ENCODE results near the gene FAM83G. TPM values are rescaled to one million over a fixed set of nuclear protein-coding genes. Genes with fewer than 3 reads are reported as not detected.

Gene FAM83G
- total and polyA plus RNA-seq, 8 donors, result 8.2 to 41.1 (median 14.2) TPM

DNA sequence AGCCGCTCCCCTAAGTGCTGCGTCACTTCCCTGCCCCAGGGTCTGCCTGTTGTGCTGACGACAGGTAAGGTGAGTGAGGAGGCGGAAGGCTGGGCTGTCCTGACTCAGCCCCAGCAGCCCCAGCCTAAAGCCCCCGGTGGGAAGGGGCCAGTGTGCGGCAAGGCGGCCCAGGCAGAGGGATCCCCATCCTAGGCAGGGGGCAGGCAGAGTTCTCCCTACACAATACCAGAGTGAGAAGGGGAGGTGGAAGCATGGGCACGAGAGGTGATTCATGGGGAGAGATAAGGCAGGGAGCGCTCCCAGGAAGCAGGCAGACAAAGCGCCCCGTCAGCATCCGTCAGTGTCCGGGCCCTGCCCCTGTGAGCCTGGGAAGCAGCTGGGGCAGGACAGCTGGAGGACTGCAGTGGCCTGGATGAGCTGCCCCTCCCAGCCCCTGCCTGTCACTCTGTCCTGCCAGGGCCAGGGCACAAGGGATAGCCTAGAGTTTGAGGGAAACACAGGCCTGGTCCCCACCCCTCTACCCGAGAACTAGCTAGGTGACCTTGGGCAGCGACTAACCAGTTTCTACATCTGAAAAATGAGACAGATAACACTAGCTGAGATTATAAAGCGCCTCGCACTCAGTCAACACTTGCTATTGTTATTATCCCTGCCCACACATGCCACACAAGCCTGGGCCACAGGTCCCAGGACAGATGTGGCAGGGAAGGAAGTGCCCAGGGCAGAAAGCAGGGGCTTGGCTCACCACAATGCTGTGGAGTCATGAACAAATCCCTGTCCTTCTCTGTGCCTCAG lies 3.8 kb downstream of the FAM83G start:
- Histone ChIP-seq H3K27ac (peak overlapping the region; percentile 39 to 70 (median 52)), H3K9me3 (no peaks in the 10 kb centered on the region), H3K4me3 (peak overlapping the region in 1 of 4 donors; percentile 68), H3K27me3 (peaks cover 0 to 12% (median 0%) of the 10 kb centered on the region in 3 donors), H3K4me1 (peaks cover 35 to 65% (median 62%) of the 10 kb centered on the region in 4 donors), H3K36me3 (peaks cover 0 to 8% (median 3%) of the 10 kb centered on the region in 4 donors)
- intact Hi-C loops (cut with DNase I; ENCODE audit: low total_unique reads), result no loop called here
- DNase-seq, result peak; percentile 58 to 81
- TF ChIP-seq POLR2A (IDR thresholded peaks at IDR 0.05) (no peak), EP300 (IDR thresholded peaks at IDR 0.05) (no peak), POLR2AphosphoS5 (IDR thresholded peaks at IDR 0.05) (peak in 2 of 3 donors; percentile 31 to 41)
- TF ChIP-seq, protein P1, sequence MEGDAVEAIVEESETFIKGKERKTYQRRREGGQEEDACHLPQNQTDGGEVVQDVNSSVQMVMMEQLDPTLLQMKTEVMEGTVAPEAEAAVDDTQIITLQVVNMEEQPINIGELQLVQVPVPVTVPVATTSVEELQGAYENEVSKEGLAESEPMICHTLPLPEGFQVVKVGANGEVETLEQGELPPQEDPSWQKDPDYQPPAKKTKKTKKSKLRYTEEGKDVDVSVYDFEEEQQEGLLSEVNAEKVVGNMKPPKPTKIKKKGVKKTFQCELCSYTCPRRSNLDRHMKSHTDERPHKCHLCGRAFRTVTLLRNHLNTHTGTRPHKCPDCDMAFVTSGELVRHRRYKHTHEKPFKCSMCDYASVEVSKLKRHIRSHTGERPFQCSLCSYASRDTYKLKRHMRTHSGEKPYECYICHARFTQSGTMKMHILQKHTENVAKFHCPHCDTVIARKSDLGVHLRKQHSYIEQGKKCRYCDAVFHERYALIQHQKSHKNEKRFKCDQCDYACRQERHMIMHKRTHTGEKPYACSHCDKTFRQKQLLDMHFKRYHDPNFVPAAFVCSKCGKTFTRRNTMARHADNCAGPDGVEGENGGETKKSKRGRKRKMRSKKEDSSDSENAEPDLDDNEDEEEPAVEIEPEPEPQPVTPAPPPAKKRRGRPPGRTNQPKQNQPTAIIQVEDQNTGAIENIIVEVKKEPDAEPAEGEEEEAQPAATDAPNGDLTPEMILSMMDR (IDR thresholded peaks at IDR 0.05), result no peak
- WGBS, 5 donors, result 56 to 63% (median 62%) methylated on average over 7 to 17 of the region's 17 CpGs

DNA sequence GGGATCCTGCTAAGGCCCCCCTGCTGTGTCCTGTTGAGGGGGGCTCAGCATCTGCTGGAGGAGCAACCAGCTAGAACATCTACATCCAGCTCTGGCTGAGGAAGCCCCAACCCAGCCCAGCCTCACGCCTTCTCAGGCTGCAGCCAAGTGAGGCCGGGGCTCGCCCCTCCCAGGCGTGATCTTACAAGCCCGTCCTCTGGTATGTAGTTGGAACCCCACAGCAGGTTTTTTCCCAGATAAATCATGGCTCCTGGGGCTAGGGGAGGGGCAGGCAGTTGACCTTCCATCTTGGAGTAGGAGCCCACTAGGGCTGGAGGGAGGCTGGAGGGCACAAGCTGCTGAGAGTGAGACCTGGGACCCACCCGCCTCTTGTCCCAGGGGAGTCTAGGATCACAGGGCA lies 4.7 kb downstream of the FAM83G start:
- no peak for DNase-seq
- intact Hi-C loops (cut with DNase I; ENCODE audit: low total_unique reads), result no loop called here
- Histone ChIP-seq H3K36me3 (peaks cover 0 to 8% (median 3%) of the 10 kb centered on the region in 4 donors), H3K27me3 (peaks cover 0 to 12% (median 0%) of the 10 kb centered on the region in 3 donors), H3K4me1 (peaks cover 33 to 65% (median 58%) of the 10 kb centered on the region in 4 donors), H3K4me3 (no peak overlapping the region), H3K9me3 (peaks cover 0 to 6% (median 2%) of the 10 kb centered on the region in 4 donors), H3K27ac (peak overlapping the region in 1 of 5 donors; percentile 70)
- TF ChIP-seq POLR2A (IDR thresholded peaks at IDR 0.05) (no peak), EP300 (IDR thresholded peaks at IDR 0.05) (no peak), POLR2AphosphoS5 (IDR thresholded peaks at IDR 0.05) (no peak)
- TF ChIP-seq, protein P1 (IDR thresholded peaks at IDR 0.05), result no peak
- 40 to 85% (median 81%) methylated on average over 1 to 6 of the region's 6 CpGs for WGBS, 5 donors

DNA sequence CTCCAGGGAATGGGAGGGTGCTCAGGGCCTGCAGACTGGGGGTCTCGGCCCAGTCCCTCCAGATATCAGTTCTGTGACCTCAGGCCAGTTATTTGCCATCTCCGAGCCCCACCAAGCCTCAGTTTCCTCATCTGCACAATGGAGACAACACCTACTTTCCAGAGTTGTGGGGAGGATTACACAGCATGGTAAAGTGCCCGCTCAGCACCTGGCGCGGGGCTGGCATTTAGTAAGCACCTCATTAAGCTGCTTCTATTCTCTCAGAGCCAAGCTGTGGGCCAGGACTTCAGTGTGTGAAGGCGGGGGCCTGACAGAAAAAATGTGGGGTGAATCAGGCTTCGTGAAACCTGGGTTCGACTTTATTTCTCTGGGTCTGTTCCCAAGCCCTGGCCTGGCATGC lies 5.2 kb downstream of the FAM83G start:
- H3K27ac ChIP-seq, result peak overlapping the region in 1 of 5 donors; percentile 70
- TF ChIP-seq POLR2AphosphoS5 (IDR thresholded peaks at IDR 0.05) (no peak), EP300 (IDR thresholded peaks at IDR 0.05) (no peak), POLR2A (IDR thresholded peaks at IDR 0.05) (no peak)
- TF ChIP-seq, protein P1 (IDR thresholded peaks at IDR 0.05), result no peak
- peaks cover 31 to 65% (median 57%) of the 10 kb centered on the region in 4 donors for H3K4me1 ChIP-seq
- peaks cover 0 to 8% (median 3%) of the 10 kb centered on the region in 4 donors for H3K36me3 ChIP-seq
- 90 to 98% (median 92%) methylated on average over 8 of the region's 8 CpGs for WGBS, 5 donors
- peaks cover 0 to 6% (median 2%) of the 10 kb centered on the region in 4 donors for H3K9me3 ChIP-seq
- H3K4me3 ChIP-seq, result no peak overlapping the region
- no peak for DNase-seq
- peaks cover 0 to 11% (median 0%) of the 10 kb centered on the region in 3 donors for H3K27me3 ChIP-seq
- intact Hi-C loops (cut with DNase I; ENCODE audit: low total_unique reads), result no loop called here

- H3K36me3 ChIP-seq, result peaks cover 0 to 8% (median 3%) of the 10 kb centered on the region in 4 donors
- peak overlapping the region in 2 of 5 donors; percentile 11 to 34 for H3K27ac ChIP-seq
- WGBS, 5 donors, result 55 to 74% (median 64%) methylated on average over 6 of the region's 6 CpGs
- DNase-seq, result no peak
- TF ChIP-seq EP300 (IDR thresholded peaks at IDR 0.05) (no peak), POLR2AphosphoS5 (IDR thresholded peaks at IDR 0.05) (no peak), POLR2A (IDR thresholded peaks at IDR 0.05) (no peak)
- TF ChIP-seq, protein P1 (IDR thresholded peaks at IDR 0.05), result no peak
- H3K4me3 ChIP-seq, result no peak overlapping the region
- peaks cover 0 to 6% (median 2%) of the 10 kb centered on the region in 4 donors for H3K9me3 ChIP-seq
- intact Hi-C loops (cut with DNase I; ENCODE audit: low total_unique reads), result no loop called here
- no peaks in the 10 kb centered on the region for H3K27me3 ChIP-seq
- H3K4me1 ChIP-seq, result peaks cover 19 to 65% (median 55%) of the 10 kb centered on the region in 4 donors
Measured at GRCh38 chr17:18997650-18998196, 6.8 kb downstream of the FAM83G start.
